GM18508 (cell line): ENCODE measurements around the gene SLC35F1.
A peak's percentile ranks its signal among the peaks of the same experiment; 100 is the strongest.

Source experiments
- ATAC-seq: cut with Tn5 transposase; IDR thresholded peaks from one replicate; pipeline ENCODE4 v1.9.1; 2021; ENCODE audit warnings: moderate number of reproducible peaks; ENCODE audit not compliant: insufficient read depth, unreplicated experiment

The SLC35F1 gene

DNA sequence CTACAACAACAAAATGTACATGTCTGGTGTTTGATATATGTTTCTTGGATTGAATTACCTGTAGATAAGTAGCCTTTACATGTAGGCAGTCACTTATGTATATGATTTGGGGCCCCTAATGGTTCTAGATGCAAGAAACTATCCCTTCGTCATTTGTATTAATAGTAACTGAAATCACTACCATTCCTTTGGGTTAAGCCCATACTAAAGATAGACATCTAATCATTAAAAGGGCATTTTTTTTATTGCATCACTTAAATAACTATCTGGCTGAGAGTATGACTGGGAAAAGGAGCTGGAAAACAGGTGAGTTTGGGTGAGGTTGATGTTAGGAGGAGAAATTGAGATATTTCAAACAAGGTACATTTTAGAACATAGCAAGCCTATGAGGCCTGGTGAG is 427.6 kb downstream of the SLC35F1 start:
- ATAC-seq, result no peak

- ATAC-seq, result no peak
Observed at GRCh38 chr6:118335325-118335816, 428.3 kb downstream of the SLC35F1 start.

GRCh38 chr6:118344014-118344670 is 437.1 kb downstream of the SLC35F1 start:
- no peak for ATAC-seq

GRCh38 chr6:118350881-118351430 is 443.9 kb downstream of the SLC35F1 start:
- no peak for ATAC-seq

- no peak for ATAC-seq
Observed at GRCh38 chr6:118353564-118353963, 446.5 kb downstream of the SLC35F1 start.

- ATAC-seq, result peak; percentile 99
Observed at GRCh38 chr6:118354641-118355040, 447.6 kb downstream of the SLC35F1 start.

DNA sequence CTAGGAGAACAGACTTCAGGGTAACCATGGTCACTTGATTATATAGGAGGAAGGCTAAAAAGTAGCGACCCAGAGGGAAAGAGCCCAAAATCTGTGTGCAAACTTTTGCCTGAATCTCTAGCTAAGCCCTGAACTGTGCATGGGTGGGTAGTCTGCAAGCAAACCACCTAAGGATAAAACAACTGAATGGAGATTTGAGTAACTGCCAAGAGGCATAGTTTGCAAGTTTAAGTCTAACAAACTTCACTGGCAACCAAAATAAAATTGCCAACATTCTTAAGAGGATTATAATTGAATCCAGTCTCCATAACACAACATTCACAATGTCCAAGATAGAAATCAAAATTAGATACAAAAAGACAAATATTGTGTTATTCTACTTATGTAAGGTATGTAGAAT is 449.0 kb downstream of the SLC35F1 start:
- no peak for ATAC-seq

GRCh38 chr6:118356686-118357085 is 449.6 kb downstream of the SLC35F1 start:
- no peak for ATAC-seq
